HG02588 (cell line): Measurements from ENCODE around the gene BIN1.

Experiments used
- ATAC-seq: cut with Tn5 transposase; IDR thresholded peaks from one replicate; pipeline ENCODE4 v1.9.1; 2021; ENCODE audit warnings: mild to moderate bottlenecking, moderate library complexity; ENCODE audit not compliant: unreplicated experiment

Gene BIN1

DNA sequence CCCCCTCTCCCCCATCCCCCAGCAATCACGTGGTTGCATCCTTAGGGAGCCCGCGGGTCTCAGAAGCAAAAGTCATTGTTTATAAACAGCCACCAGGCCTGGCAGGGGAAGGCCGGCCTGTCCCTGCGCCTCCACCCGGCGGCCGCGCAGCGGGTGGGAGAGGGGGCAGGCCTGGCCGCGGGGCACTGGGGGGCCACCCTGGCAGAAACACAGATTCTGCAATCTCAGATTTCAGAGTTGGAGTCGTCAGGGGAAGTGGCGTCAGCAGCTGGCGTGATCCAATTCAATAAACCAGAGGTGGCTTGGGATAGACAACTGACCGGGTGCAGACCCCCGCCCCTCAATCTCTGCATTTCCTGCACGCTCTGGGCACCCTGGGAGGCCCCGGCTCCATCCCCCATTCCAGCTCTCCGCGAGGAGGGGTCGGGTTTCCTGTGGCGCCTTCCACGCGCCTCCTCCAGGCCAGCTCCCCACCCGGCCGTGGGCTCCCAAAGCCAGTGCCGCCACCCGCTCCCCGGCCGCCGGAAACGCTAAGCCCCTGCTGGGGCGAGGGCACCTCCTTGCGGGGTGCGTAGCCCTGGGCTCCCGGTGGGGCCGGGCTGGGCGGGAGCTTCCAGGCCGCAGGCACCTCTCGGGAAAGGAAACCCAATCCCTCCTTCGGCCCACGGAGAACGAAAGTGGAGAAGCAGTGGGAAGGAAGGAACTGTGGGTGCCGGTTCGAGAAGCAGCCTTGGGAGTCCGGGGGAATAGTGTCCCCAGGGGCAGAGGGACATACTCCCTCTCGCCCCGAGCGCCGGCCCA lies 1.1 kb downstream of the BIN1 start:
- ATAC-seq, result no peak

DNA sequence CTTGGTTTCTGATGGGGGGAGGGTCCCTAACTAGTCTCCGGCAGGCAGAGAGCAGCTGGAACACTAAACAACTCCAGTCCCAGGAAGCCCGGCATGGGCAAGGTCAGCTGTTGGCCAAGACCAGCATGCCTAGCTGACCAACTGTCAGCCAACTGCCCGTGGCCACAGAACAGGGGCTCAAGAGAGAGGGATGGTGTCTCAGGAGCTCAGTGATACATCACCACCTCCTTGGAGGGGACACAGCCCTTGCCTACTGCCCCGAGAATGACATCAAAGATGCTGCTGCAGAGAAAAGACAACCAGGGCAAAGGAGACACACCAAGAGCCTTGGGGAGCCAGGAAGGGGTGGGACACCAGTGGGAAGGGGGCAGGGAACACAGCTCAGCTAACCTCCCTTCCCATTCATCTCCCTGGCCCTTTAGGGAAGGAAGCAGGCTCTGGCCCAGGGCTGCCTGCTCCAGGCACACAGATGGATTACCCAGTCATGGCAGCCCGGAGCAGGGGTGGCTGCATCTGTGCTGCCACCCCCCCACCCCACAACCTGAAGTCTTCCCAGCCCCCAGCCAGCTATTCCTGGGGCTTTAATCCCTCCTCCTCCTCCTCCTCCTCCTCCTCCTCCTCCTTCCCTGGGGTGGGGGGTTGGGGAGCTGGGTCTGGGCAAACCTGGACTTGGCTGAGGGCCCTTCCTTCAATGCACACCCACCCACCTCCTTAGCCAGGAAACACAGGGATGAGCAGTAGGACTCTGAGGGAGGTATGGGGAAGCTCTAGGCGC lies 1.9 kb downstream of the BIN1 start:
- no peak for ATAC-seq

- no peak for ATAC-seq
Observed at GRCh38 chr2:127104166-127104660, 2.7 kb downstream of the BIN1 start.

DNA sequence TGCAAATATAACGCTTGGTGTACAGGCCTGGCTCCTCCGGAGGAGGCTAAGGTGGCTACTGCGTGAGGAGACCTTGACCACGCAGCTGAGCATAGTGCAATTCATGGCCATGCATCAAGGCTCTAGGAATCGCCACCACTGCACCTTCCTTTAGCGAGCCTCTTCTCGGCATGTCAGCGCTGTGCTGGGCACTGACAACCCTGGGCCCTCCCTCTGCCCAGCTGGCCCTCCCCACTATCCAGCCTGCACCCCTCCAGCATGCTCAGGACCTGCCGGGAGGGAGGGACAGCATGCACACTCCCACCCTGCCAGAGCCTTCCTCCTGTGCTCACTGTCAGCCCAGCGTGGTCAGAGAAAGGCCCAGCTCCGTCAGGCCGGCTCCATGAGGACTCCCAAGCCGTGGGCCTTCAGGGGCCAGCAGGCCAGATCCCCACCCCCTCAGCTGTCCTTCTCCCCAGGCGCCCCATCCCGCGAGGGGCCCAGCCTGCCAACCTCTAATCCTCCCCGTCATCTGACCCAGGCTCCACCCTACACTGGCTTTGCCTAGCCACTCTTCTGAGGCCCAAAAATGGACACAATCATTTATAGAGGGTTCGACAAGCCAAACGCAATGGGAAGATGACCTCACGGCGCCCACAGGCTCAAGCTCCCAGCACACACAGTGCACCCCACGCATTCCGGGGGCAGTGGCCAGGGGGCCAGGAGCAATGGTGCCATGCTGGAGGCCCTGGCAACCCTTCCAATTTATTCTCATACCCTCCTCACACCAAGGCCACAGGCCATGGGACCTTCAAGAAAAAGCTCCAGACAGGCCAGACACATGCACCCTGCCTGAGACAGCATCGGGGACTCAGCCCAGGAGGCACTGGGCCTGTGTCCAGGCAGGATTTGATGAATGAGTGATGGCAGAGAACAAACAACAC lies 3.5 kb downstream of the BIN1 start:
- no peak for ATAC-seq

GRCh38 chr2:127102521-127103242 lies 4.3 kb downstream of the BIN1 start:
- no peak for ATAC-seq

GRCh38 chr2:127101756-127102477 lies 5.0 kb downstream of the BIN1 start:
- no peak for ATAC-seq

- ATAC-seq, result no peak
Observed at GRCh38 chr2:127101048-127101611, 5.8 kb downstream of the BIN1 start.

GRCh38 chr2:127100251-127101047 lies 6.5 kb downstream of the BIN1 start:
- no peak for ATAC-seq

- no peak for ATAC-seq
Observed at GRCh38 chr2:127098711-127099110, 8.2 kb downstream of the BIN1 start.

DNA sequence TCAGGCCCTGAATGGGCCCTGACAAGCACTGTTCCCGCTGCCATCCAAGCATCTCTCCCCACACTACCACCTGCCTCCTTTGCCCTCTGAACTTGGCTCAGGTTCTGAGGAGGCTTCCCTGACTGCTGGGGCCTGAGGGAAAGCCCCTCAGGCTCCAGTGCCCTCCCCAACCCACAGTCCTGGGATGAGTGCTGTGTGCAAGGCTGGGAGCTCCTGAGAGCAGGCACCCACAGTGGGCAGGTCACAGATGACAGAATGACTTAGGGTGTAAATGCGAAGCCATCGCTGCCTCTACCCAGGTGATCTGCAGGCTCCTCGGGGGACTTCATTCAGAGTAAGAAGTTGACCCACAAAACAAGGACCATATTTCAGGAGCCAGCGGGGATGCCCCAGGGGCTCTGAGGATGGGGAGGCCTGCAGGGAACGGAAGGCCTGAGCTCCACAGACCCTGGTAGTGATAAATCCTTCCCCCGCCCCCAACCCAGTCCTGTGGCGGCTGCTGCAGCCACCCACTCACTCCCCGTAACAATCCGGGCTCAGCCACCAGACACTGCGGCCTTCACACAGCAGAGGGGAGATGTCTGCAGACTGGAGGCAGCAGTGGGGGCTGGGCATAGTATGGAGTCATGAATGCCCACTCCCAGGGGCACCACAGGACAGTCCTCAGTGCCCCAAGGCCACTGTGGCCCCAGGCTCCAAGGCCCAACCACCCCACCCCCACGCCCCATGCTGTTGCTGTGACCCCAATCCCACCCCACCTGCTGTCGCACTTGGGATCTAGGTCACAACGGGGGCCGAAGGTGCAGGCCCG lies 8.9 kb downstream of the BIN1 start:
- ATAC-seq, result no peak

DNA sequence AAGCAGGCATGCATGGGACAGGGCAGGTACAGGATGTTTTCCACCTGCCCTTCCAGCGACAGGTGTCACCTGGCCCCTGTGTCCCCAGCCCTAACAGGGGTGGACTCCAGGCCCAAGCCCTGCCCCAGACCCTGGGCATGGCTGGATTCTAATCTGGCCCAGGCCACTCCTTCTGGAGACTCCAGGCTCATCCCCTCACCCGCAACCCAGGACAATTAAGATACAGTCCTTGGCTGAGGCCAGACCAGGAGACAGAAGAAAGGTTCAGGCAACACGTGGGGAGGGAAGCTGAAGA lies 9.5 kb downstream of the BIN1 start:
- no peak for ATAC-seq

DNA sequence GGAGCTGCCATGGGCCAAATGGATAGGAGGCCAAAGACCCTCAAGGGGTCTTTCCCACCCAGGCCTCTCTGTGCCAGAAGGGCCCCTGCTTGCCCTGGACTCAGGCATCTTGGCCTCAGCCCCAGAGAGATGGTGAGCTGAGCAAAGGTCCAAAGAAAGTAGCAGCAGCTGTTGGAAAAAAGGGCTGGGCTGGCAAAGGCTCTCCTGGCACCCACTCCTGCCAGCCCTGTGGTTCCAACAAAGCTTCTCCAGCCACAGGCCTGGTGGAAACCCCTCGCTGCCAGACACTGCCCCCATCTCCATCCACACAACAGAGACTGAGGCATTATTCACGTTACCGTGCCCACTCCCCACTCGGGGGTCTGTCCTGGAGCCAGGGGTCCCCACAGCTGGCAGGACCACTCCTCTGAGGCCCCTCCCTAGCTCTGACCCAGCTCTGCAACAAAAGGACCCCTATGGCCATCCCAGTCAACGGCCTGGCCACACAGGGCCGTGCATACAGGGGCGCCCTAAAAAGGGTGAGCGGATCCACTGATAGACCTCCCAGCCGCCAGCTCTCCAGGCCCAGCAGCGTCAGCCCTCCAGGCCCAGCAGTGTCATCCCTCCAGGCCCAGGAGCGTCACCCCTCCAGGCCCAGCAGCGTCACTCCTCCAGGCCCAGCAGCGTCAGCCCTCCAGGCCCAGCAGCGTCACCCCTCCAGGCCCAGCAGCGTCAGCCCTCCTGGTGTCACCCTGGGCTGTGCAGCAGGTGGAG lies 10.1 kb downstream of the BIN1 start:
- ATAC-seq, result no peak

- no peak for ATAC-seq
Observed at GRCh38 chr2:127096280-127096679, 10.7 kb downstream of the BIN1 start.

- ATAC-seq, result no peak
Observed at GRCh38 chr2:127095784-127096183, 11.2 kb downstream of the BIN1 start.

GRCh38 chr2:127095367-127095641 lies 11.7 kb downstream of the BIN1 start:
- ATAC-seq, result no peak

DNA sequence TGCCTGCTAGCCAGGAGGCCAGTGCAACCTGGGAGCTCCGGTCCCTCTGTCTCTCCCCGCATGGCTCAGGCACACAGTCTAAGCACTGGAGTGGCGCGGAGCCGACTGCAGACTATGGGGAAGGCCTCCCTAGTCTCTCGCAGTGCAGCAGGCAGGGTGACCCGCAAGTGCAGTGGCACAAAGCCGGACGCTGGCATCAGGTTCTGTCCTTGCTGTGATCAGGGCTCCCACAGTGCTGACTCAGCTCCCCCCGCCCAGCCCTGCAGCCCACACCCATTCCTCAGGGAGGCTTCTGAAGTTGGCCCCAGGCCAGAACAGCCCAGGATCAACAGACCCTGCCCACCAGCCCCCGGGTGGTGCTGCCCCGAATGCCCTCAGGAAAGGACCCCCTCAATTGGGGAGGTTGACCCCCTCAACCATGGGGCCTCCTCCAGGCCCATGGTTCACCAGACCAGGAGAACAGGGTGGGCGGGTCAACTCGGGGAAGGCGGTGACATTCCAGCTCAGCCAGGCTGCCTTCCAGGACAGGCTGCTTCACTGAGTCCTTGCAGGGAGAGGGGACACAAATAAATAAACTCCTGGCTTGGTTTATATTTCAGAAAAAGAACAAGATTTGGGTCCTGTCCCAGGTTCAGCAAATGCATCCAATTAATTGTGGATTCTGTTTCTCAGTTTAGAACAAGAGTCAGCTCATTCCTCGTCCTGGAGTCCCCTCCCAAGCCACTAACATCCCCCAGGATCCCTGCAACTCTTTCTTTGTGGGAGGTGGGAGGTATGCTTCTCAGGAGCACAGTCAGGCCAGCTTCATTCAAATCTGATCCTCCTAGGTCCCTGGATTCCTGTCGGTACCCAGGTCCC lies 12.2 kb downstream of the BIN1 start:
- ATAC-seq, result no peak
